ENCODE measurements around the gene FAM156B.
"Not testable (repeated sequence)": the region's sequence is repeated elsewhere in the genome, so short reads cannot be mapped to it uniquely, and the experiment has no call there.

Gene FAM156B, protein sequence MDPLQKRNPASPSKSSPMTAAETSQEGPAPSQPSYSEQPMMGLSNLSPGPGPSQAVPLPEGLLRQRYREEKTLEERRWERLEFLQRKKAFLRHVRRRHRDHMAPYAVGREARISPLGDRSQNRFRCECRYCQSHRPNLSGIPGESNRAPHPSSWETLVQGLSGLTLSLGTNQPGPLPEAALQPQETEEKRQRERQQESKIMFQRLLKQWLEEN

DNA sequence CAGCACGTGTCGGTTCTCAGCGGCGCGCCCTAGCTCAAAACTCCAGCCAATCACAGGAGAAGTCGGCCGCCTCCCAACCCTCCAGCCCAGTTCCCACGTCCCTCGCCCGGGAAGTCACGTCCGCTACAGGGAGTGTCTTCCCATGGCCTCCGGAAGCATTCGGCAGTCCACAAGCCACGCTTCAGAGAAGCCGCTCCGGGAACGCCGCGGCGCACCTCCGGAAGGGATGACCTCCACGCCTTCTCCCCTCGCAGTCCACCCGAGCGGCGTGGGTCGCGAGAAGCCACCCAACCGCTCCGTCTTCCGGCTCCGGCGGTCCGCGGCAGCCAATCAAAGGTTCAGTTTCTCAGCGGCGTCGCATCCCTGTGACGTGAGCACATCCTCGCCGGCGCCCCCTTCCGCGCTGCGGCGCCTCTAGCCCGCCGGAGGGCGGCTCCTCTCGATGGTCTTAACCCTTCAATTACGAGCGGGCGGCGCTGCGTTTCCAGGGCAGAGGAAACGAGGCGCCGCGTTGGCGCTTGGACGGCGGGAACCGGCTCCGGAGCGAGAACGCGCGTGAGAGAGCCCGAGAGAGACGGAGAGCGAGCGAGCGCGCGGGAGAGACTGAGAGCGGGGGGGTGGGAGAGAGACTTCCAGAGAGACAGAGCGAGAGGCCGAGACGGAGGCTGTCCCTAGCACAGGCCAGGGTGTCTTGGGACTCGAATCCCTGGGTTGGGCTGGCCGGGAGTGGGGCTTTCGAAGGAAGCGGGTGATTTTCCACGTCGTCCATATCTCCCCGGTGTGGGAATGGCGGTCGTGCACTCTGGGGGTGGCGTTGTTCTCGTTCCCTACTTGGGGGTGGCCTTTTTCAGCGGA, at the start of gene FAM156B:
FAM156B (plus strand) TSS at position 476 of the 855 bp plus-strand sequence. CDS start 9,896 bp downstream, outside the sequence.
- not testable (repeated sequence) for DNase-seq (ENCODE audit: low read depth in 1 of 2, low spot score in 1 of 2)

DNA sequence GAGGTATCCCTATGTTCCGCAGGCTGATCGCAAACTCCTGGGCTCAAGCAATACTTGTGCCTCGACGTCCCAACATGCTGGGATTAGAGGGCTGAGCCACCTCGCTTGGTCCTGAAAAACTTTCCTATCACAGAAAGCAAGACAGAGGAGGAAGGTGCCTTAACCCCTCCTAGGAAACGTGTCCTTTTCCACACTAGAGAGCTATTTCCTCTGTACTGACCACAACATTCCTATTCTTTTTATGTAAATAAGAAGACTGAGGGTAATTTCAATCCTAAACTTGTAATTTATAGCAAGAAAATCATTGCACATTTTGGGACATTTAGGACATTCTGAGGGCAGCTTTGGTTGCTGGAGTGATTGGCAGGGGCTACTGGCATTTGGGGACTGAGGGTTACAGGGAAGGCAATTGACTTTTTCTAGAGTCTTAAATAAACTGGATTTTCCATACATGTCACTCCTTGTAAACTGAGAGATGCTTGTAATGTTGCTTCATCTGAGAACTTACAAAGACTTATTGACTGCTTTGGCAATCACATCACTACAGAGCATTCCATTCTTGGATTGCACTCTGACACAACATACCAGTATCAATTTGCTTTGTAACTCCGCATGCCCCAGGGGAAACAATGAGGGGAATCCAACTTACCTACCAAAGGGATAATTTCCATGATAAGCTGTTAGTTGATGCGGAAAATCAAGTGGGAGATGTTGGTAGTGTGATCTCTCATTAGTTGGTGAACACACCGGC, 44.8 kb upstream of the FAM156B start:
- no peak for DNase-seq (ENCODE audit: low read depth in 1 of 2, low spot score in 1 of 2)

DNA sequence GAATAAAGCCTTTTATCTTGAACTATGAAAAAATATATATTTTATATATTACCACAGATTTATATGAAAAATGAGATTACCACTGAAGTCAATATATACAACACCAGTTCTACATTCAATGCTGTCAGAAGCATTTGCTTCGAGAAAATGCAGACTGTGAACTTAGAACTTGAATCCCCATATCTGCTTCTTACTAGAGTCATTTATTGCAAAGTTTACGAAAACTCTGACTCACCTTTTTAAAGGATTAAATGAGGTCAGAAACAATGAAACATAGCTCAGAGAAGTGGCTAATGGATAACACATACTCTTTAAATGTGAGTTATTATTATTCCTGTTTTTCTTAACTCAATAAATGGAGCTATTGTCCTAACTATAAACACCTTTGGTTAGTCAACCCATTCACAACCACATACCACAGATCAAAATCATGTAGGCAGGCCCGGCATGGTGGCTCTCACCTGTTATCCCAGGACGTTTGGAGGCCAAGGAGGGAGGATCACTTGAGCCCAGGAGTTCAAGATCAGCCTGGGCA, 40.1 kb upstream of the FAM156B start:
- not testable (repeated sequence) for DNase-seq (ENCODE audit: low read depth in 1 of 2, low spot score in 1 of 2)

DNA sequence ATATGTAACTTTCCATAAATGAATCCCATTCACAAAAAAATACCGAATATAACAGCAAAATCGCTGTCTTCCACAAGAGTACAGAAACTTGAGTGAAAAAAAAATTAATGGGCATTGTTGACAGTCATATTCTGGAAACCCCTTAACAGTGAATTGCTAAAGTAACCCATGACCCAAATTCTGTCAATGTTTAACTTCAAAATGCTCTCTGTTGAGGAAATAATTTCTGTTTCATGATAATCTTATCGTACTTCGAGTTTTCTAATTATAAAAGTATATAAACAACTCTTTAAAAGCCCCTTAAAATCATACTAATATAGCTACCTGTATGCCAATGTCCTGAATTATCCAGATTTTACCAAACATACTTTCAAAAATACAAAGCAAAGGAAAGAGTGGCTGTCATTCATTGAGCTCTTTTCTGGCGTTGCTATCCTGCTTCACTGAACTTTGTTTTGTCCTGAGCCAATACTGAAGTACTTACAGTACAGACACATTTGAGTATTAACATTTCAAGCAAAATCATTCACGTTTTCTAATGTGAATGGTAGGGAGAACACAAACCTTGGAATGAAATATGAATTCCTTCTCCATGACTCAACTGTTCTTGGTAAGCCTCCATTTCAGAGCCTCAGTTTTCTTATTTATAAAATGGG, 31.7 kb upstream of the FAM156B start:
- DNase-seq (ENCODE audit: low read depth in 1 of 2, low spot score in 1 of 2), result no peak

DNA sequence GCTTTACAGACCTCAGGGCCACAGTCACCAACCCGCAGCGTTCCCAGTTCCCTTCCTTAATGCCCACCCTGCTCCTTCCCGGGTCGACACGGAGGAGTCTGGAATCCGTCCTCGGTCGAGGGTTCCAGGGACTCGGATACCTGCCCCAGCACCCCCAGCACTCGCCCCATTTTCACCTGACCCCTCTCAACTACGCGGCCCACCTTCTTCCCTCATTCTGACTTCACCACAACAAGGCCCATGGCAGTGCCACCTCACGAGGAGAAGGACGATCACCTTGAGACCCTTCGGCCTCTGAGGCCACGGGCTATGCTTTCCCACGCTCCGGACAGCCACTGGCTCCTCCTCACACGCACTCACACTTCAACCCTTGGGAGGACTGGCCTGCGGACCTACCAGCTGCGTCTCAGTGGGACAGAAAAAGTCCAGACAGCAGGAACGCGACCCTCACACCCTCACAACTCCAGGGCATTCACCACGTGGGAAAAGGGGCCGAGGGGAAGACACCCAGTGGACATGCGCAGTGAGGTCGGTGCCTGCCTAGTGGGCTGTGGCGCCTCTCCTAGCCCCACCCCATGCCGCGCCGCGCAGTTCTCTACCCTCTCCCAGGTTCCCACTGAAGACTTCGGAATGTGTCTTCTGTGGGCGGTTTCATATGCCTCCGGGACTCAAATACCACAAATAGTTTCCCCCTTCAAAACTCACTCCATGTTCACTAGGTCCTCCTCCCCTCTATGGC, 29.4 kb upstream of the FAM156B start, which contains the start of gene XAGE3:
XAGE3 (minus strand) TSS at position 474 of the 739 bp plus-strand sequence. CDS start 950 bp downstream, outside the sequence.
- DNase-seq (ENCODE audit: low read depth in 1 of 2, low spot score in 1 of 2), result no peak

DNA sequence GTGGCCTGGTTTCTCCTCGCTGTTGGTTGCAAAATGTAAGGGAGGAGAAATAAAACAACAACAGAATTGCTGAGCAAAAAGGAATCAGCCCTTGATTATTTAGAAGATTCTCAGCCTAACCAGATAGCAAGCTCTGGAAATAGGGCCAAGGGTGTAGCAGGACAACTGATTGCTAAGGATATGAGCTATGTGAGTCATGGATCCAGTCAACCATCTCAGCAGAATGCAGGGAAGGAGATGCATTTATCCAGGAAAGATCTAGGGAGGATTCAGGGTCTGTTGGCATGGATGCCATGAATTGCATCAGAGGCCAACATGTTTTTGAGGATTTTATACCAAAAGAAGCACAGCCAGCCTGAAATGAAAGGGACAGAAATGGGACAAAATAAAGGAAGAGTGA, 27.1 kb upstream of the FAM156B start:
- DNase-seq (ENCODE audit: low read depth in 1 of 2, low spot score in 1 of 2), result no peak

DNA sequence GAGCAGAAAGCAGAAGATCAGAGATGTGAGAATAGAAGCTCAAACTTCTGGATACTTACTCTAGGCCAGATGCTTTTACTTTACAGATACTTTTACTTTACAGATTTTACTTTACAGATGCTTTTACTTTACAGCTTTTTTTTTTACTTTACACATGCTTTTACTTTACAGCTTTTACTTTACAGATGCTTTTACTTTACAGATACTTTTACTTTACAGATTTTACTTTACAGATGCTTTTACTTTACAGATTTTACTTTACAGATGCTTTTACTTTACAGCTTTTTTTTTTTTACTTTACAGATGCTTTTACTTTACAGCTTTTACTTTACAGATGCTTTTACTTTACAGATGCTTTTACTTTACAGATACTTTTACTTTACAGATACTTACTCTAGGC, 23.3 kb upstream of the FAM156B start:
- DNase-seq (ENCODE audit: low read depth in 1 of 2, low spot score in 1 of 2), result not testable (repeated sequence)

DNA sequence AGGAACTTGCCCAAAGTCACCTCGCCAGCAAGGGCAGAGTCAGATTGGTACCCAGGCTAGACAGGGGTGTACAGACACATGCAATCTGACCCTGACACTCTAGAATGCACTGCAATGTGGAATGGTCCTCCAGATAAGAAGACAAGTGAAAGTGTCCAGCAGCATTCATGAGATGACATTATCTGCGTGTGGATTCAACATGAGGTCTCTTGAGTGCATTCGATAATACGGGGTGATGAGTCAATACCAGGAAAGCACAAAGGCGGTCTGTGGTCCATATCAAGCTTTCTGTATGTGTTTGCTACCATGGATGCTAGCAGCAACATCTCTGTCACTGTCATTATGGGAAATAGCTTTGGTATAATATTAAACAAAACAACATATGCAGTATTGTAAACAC, 22.5 kb upstream of the FAM156B start:
- no peak for DNase-seq (ENCODE audit: low read depth in 1 of 2, low spot score in 1 of 2)

DNA sequence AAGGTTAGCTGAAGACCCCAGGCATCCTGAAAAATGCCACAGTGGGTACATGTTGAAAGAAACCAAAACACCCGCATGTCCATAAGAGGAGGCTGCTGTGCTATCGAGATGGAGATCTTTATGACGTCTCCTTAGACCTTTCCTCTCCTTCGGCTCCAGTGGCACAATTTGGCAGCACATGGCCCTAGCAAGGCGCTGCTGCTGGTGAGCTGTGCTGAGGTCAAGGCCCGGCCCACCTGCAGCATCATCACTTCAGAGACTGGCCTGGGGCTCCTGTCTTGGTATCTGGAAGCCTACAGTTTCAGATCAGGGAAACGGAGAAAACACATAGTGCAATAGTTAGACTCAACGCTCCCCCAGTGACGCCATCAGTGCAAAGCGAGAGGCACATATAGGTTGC, 21.7 kb upstream of the FAM156B start:
- DNase-seq (ENCODE audit: low read depth in 1 of 2, low spot score in 1 of 2), result not testable (repeated sequence)

DNA sequence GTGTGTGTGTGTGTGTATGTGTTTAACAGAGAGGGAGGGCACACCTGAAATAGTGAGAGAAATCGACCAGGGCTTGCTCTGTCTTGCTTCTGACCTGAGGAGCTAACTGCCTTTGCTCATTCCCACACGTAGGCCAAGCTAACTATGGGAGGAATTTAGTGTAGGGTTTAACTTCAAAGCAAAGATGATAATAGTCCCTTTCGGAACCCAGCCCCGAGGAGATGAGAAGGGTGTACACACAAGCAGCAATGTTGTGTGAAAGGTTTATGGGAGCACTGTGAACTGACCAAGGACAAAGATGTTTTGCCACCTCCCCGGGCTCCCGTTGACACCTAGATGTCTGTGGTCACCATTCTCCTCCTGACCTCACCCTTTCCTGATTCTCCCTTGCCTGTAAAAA, 20.7 kb upstream of the FAM156B start:
- not testable (repeated sequence) for DNase-seq (ENCODE audit: low read depth in 1 of 2, low spot score in 1 of 2)

DNA sequence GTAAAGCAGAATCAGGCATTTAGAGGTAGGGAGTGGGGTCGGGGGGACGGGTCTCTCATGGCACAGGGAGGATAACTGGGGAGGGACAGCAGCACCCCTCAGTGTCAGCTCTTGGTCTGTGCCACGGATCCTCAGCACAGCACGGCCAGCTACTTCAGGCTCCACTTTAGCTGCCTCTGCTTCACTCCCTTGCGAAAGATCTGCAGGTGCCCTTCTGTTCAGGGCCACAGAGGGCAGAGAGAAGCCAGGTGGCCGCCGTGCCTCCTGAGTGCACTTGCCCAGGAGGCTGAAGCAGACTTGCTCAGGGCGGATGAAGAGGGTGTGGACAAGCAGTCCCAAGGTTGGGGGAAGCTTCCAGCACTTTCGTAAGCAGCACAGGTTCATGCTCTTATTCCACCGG, 9.7 kb upstream of the FAM156B start:
- DNase-seq (ENCODE audit: low read depth in 1 of 2, low spot score in 1 of 2), result not testable (repeated sequence)

DNA sequence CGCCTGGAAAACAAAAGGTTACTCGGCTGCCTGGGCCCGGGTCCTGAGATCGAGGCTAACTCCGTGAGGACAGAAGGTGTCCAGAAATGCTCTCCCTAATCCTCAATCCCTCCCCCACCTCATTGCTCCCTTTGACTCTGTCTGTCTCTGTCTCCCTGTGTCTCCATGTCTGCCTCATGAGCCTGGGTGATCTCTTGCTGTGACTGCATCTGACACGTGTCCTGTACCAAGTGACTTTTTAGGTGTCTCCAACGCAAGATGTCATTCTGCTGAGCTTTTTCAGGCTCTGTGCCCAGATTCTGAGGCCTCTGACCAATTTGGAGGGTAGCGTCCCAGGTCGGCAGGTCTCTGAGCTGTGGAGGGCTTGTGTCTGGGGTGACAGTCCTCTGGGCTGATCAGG, 9.0 kb upstream of the FAM156B start:
- not testable (repeated sequence) for DNase-seq (ENCODE audit: low read depth in 1 of 2, low spot score in 1 of 2)

DNA sequence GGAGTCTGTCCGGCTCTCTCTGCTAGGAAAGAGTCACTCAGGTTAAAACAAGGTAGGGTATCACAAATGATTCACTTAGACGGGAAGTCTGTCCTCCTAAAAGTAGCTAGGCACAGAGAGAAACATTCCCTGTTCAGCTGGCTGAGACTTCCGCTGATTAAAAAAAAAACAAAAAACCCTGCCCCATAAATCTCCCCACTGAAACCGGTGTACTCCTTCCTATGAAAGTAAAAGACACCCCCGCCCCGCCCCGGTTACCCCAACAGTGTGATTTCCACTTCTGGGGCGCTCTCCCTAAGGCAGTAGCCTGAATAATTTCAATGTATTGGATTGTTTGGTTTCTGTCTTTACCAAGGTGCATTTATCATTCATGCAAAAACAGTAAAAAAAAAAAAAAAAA, 692 bp upstream of the FAM156B start:
- DNase-seq (ENCODE audit: low read depth in 1 of 2, low spot score in 1 of 2), result not testable (repeated sequence)

DNA sequence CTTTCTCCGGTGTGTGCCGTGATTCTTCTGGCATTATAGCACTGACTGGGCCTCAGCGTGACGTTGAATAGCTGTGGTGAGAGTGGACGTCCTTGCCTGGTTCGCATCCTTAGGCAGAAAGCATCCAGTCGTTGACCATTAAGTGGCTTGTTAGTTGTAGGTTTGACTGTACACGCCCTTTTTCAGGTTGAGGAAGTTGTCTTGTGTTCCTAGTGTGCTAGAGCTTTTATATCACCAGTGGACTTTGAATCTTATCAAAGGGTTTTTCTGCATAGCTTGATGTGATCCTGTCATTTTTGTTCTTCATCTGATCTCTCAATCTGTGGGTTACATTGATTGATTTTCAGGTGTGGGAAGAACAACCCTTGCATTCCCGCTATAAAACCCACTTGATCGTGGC, 8.4 kb downstream of the FAM156B start:
- not testable (repeated sequence) for DNase-seq (ENCODE audit: low read depth in 1 of 2, low spot score in 1 of 2)

DNA sequence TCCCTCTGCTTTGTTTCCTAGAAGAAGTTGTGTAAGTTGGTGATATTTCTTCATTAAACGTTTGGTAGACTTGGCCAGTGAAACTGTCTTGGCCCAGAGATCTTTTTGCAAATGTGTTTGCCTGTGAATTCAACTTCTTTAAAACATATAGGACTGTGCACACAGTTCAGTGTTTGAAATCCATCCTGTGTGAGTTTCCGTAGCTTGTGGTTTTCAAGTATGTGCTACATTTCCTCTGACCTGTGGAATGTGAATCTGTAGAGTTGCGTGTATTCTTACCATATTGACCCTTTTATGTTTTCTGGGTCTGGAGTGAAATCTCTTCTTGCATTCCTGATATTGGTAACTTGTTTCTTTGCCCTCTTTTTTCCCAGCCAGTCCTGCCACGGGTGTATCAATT, 8.9 kb downstream of the FAM156B start:
- DNase-seq (ENCODE audit: low read depth in 1 of 2, low spot score in 1 of 2), result not testable (repeated sequence)

DNA sequence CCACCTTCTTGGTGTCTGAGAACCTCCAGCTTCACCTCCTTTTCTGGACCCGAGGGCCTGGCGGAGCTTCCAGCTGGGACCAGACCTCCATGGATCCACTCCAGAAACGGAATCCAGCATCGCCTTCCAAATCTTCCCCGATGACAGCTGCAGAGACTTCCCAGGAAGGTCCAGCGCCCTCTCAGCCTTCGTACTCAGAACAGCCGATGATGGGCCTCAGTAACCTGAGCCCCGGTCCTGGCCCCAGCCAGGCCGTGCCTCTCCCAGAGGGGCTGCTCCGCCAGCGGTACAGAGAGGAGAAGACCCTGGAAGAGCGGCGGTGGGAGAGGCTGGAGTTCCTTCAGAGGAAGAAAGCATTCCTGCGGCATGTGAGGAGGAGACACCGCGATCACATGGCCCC, 10.0 kb downstream of the FAM156B start:
- DNase-seq (ENCODE audit: low read depth in 1 of 2, low spot score in 1 of 2), result not testable (repeated sequence)

DNA sequence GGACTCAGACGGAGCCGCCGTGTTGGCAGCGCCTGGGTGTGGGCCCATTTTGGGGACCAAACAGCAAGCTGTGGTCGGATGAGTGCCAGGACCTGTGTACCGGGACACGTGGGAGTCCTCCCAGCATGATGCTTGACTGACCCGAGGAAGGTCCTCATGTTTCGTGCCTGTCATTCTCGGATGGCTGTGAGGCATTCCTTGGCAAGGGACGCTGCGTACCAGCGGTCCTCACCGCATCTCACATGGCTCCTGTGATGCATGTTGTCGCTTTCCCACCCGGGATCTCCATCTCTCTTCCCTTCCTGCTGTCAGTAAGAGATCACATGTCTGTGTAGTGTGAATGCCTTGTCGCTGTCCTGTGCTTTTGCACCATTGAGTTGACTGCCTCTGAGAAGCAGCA, 10.8 kb downstream of the FAM156B start:
- not testable (repeated sequence) for DNase-seq (ENCODE audit: low read depth in 1 of 2, low spot score in 1 of 2)

DNA sequence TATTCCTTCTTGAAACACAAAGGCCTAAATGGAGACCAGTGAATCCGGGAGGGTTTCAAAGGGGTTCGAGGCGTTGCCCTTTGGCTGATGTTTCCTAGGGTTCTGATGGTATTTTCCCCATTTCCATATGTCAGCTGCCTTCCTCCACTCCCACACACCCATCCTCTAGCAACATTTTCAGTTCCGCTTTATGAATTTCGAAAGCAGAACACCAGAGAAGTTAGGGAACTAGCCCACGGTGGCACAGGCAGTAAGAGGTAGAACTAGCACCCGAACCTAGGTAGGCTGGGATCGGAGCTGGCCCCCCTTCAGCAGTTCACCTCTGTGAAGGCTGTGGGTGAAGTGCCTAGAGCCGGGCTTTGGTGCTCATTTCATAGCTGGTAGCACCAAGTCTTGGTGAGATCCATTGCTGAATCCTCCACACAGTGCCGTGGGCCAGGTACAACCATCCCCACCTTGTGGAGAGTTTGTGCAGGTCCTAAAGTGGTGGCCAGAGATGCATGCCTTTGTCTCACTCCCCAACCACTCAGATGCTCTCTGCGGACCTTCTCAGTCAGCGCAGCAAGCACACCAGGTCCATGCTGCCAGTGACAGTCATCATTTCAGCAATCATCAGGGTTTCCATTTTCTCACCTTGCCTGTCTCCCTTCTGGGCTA, 12.3 kb downstream of the FAM156B start:
- not testable (repeated sequence) for DNase-seq (ENCODE audit: low read depth in 1 of 2, low spot score in 1 of 2)

DNA sequence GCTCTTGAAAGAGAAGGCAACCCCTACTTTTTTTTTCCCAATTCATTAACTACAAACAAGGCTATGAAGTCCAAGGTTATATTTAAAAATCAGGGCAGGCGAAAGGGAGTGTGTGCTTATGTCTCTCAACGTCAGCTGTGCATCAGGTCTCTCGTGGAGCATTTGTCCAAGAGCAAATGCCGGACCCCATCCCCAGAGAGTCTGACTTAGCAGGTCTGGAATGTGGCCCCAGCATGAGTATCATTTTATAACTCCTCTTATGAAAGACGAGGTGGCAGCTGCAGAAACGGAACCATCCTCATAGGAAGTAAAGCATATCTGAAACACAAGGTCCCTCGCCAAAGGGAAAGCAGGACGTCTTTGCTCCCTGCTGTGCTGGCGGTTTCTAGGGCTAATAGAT, 16.6 kb downstream of the FAM156B start:
- DNase-seq (ENCODE audit: low read depth in 1 of 2, low spot score in 1 of 2), result not testable (repeated sequence)

DNA sequence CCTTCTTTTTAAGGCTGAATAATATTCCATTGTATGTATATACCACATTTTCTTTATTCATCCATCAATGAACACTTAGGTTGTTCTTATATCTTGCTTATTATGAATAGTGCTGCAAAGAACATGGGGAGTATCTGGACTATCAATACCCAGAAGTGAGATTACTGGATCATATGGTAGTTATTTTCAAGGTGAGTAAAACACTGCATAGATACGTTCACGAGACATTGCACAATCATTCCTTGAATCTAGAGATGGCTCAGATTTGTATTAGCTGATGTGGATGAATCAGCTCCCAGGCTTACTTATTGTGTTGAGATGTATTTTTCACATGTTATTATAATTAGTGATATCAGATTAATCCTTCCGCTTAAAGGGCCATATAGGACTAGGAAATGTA, 17.6 kb downstream of the FAM156B start:
- not testable (repeated sequence) for DNase-seq (ENCODE audit: low read depth in 1 of 2, low spot score in 1 of 2)
